NB4 (cell line): ENCODE results near the gene SPATS2.

Source experiments
- DNase-seq: peaks from one replicate; pipeline ENCODE4 v3.0.0; 2010; ENCODE audit warnings: low read depth
- H3K4me3 ChIP-seq: one replicate; pipeline ENCODE4 v1.5.1; 2011; ENCODE audit warnings: mild to moderate bottlenecking, low read depth, low read length, moderate library complexity
- CTCF ChIP-seq: IDR thresholded peaks from one replicate; pipeline ENCODE4 v1.5.1; 2012; ENCODE audit warnings: low read depth, low read length
- MAX ChIP-seq: IDR thresholded peaks from 2 replicates; pipeline ENCODE4 v1.6.1; 2011; ENCODE audit warnings: low read depth, low read length
- MYC ChIP-seq: IDR thresholded peaks from 2 replicates; pipeline ENCODE4 v1.6.1; 2011; ENCODE audit warnings: low read depth, low read length
- POLR2A ChIP-seq: IDR thresholded peaks from 2 replicates; pipeline ENCODE4 v1.6.1; 2011; ENCODE audit warnings: mild to moderate bottlenecking; ENCODE audit not compliant: insufficient read length; ENCODE audit errors: extremely low read depth

SPATS2 gene

GRCh38 chr12:49540229-49541139 lies 173.2 kb downstream of the SPATS2 start:
- TF ChIP-seq POLR2A (no peak), MAX (no peak), CTCF (no peak), MYC (no peak)
- H3K4me3 ChIP-seq: no peak overlapping the region
- no peak for DNase-seq

- TF ChIP-seq MAX (no peak), MYC (no peak), CTCF (no peak), POLR2A (no peak)
- no peak for DNase-seq
Observed at GRCh38 chr12:49541140-49541861, 174.0 kb downstream of the SPATS2 start.

GRCh38 chr12:49541911-49542505 lies 174.7 kb downstream of the SPATS2 start:
- peak; percentile 27 for DNase-seq
- no peak overlapping the region for H3K4me3 ChIP-seq
- no peak for TF ChIP-seq MAX
- TF ChIP-seq POLR2A: no peak
- TF ChIP-seq MYC: no peak
- TF ChIP-seq CTCF: no peak

More at GRCh38 chr12:49541140-49541861, 174.0 kb downstream of the SPATS2 start:
- H3K4me3 ChIP-seq: no peak overlapping the region

- TF ChIP-seq CTCF (no peak), MYC (no peak), MAX (no peak), POLR2A (no peak)
- no peak overlapping the region for H3K4me3 ChIP-seq
- DNase-seq: no peak
Observed at GRCh38 chr12:49542592-49543160, 175.4 kb downstream of the SPATS2 start.

GRCh38 chr12:49543221-49543913 lies 176.1 kb downstream of the SPATS2 start:
- TF ChIP-seq CTCF (no peak), MYC (no peak), POLR2A (no peak), MAX (no peak)
- no peak overlapping the region for H3K4me3 ChIP-seq
- DNase-seq: no peak
